ENCODE data around the gene SRGAP2B.
"Not testable (repeated sequence)": the region's sequence is repeated elsewhere in the genome, so short reads cannot be mapped to it uniquely, and the experiment has no call there.

- not testable (repeated sequence) for TF ChIP-seq CTCF (conservative IDR thresholded peaks at IDR 0.05); ZFX (IDR thresholded peaks at IDR 0.05)
These were observed 94.9 kb downstream of the SRGAP2B start for GRCh38 chr1:145000074-145000742.
